LNCaP clone FGC (cell line): ENCODE data around the gene HSFX3.
"Not testable (repeated sequence)": the region's sequence is repeated elsewhere in the genome, so short reads cannot be mapped to it uniquely, and the experiment has no call there.

ENCODE experiments used
- DNase-seq: peaks from one replicate; pipeline ENCODE4 v3.0.0-alpha.2; 2011; ENCODE audit warnings: low read depth
- H3K4me3 ChIP-seq: 2 replicates; pipeline ENCODE4 v1.5.1; 2011; ENCODE audit warnings: mild to moderate bottlenecking, low read depth, low read length, control low read depth
- TF ChIP-seq, protein P1 (sequence below): IDR thresholded peaks from 2 replicates; pipeline ENCODE4 v1.5.1; 2012; ENCODE audit warnings: mild to moderate bottlenecking; ENCODE audit not compliant: control insufficient read depth, insufficient read depth; ENCODE audit errors: extremely low read depth

Gene HSFX3

DNA sequence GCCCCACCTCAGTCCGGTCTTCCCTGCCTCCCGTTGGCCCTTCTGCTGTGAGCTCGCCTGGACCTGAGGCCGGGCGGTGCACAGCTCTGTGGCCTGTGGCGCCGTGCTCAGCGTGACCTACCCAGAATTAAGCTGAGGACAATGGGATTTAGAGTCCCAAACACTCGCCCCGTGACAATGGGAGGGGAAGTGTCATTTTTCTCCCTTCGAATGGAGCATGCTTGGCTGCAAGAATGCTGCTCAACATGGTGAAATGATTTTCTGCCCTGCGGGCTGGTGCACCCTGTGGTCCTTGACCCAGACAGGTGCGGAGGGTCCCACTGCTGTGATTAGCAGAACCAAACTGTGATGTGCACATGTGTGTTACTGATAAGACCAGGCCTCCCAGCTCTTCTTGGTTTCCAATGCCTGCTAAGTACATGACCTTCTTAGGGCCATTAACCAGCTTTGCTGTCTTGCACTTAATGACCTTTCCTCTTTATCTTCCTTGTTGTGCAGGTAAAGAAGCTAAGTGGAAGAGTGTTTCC is 8.1 kb downstream of the HSFX3 start:
- no peak for DNase-seq
- H3K4me3 ChIP-seq = peak overlapping the region; percentile 81
- TF ChIP-seq, protein P1, sequence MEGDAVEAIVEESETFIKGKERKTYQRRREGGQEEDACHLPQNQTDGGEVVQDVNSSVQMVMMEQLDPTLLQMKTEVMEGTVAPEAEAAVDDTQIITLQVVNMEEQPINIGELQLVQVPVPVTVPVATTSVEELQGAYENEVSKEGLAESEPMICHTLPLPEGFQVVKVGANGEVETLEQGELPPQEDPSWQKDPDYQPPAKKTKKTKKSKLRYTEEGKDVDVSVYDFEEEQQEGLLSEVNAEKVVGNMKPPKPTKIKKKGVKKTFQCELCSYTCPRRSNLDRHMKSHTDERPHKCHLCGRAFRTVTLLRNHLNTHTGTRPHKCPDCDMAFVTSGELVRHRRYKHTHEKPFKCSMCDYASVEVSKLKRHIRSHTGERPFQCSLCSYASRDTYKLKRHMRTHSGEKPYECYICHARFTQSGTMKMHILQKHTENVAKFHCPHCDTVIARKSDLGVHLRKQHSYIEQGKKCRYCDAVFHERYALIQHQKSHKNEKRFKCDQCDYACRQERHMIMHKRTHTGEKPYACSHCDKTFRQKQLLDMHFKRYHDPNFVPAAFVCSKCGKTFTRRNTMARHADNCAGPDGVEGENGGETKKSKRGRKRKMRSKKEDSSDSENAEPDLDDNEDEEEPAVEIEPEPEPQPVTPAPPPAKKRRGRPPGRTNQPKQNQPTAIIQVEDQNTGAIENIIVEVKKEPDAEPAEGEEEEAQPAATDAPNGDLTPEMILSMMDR = no peak

DNA sequence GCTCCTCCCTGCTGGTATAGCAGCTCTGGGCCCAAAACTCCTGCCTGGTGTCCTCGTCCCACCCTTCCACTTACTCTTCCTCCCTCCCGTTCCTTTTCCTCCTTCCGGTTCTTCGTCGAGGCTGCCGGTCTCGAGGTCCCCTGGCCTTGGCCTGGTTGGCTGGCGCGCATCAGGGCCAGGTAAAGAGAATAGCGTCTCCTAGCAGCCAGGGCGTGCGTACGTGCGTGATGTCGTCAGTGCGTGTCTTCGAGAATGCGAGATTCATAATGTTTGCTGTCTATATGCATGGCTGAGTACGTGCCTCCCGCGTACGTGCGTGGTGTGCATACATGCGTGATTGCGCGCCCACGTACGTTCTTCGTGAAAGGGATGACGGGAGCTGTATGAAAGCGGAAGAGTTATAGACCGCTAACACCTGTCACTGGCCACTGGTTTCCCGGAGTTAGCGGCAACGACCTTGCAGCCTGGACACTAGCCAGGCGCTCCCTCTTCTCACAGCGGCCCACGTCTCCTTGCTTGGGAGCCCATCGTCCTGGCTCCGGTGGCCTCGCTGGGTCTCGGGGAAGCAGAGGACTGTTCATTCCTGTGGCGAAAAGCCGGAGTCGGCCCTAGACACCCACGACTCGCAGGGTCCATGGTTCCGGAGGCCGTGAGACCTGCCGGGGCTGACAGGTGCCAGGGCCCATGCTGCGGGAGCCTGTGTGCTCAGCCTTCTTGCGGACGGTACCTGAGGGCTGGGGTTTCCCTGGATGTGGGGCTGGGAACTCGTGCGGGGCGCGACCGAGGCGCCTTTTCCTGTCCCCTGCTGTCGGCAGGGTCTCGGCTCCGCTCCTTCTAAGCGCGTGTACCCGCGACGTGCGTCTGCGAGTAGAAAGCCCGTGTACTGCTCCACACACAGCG is 8.9 kb downstream of the HSFX3 start, which contains the start of gene EOLA1:
Gene EOLA1 (plus strand): TSS at position 392 of the 900 bp plus-strand sequence. CDS start 4,619 bp downstream, outside the sequence.
- peak within 1 kb of the TSS; percentile 81 for H3K4me3 ChIP-seq
- DNase-seq = peak; percentile 97
- TF ChIP-seq, protein P1 = no peak

DNA sequence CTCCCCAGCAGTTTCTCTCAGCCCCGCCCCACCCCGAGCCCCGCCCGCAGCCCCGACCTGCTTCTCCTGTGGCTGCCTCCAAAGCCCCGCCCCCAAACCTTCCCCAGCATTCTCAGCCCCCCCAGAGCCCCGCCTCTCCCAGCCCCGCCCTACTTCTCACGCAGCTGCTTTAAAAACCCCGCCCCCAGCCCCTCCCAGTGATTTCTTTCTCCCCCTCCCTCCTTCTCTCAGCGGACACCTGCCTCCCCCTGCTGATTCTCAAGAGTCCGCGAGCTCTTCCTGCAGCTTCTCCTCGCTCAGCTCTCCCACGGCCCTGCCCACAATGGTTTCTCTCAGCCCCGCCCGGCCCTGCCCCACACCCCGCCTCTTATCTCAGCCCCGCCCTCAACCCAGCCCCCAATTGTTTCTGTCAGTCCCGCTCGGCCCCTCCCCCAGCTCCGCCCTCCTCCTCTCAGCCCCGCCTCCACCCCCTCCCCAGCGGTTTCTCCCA is 9.5 kb downstream of the HSFX3 start:
- H3K4me3 ChIP-seq = peak overlapping the region; percentile 81
- DNase-seq = peak; percentile 42
- TF ChIP-seq, protein P1 = no peak

DNA sequence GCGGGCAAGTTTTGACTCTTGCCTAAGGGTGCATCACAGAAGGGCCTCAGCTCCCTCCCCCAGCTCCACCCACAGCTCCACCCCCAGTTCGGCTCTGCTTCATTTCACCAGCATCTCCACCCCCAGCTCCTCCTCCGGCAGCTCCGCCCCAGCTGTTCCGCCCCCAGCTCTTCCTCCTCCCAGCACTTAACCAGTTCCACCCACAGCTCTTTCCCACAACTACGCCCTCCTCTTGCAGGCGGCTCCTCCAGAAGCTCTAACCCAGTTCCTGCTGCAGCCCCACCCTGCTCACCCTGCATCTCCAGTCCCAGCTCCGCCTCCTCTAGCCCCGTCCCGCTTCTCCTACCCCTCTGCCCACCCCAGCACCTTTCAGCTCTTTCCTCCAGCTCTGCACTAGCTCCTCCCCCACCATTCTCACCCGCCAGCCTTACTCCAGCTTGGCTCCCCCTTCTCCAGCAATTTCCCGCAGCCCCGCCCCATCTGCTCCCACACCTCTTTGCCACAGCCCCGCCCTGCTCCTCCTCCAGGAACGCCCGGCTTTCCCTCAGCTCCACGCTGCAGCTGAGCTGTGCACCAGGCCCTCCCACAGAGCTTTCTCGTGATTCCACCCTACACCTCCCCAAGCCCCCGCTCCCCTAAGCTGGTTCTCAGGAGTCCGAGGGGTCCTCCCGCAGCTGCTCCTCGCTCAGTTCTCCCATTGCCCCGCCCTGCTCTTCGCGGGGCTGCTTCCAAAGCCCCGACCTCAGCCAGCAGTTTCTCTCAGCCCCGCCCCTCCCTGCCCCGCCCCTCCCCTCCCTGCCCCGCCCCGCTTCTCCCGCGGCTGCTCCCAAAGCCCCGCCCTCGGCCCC is 10.2 kb downstream of the HSFX3 start:
- peak; percentile 84 for DNase-seq
- peak overlapping the region; percentile 50 for H3K4me3 ChIP-seq

DNA sequence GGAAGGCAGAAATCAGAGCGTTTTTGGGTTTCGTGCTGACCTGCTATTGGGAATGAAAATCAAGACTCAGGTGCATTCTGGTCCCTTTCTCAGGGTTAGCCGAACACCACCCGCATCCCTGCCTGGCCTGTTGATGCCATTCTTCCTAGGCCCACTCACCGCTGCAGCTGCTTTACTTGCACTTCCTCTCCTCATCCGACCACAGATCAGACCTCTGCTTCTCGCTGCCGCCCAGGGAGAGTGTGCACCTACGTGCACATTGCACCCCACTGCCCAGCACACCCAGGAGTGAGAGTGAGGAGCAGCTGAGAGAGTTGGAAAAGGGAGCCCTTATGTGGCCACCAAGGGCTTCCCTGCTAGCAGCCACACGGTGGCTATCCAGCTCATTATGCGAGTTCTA is 12.2 kb downstream of the HSFX3 start:
- H3K4me3 ChIP-seq, DNase-seq: not testable (repeated sequence)

More for the DNA sequence above, 10.2 kb downstream of the HSFX3 start:
- TF ChIP-seq, protein P1 = no peak

DNA sequence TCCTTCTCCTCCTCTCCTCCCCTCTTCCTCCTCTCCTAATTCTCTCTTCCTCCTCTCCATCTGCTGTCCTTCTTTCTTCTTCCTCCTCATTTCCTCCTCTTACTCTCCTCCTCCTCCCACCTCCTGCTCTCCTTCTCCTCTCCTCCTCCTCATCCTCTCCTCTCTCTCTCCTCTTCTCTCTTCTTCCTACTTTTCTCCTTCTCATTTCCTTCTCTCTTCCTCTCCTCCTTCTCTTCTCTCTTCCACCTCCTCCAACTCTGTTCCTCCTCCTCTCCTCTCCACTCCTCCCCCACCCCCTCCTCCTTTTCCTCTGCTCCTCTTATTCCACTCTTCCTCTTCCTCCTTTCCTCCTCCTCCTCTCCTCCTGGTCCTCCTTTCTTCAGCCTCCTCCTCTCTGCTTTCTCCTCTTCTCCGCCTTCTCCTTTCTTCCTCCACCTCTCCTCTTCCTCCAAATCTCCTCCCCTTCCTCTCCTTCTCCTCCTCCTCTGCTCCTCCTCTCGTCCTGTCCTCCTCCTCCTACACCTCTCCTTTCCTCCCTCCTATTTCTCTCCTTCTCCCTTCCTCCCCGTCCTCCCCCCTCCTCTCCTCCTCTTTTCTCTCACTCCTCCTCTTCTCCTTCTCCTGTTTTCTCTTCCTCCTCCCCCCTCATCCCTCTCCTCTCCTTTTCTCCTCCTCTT is 14.7 kb downstream of the HSFX3 start:
- DNase-seq, H3K4me3 ChIP-seq: not testable (repeated sequence)

DNA sequence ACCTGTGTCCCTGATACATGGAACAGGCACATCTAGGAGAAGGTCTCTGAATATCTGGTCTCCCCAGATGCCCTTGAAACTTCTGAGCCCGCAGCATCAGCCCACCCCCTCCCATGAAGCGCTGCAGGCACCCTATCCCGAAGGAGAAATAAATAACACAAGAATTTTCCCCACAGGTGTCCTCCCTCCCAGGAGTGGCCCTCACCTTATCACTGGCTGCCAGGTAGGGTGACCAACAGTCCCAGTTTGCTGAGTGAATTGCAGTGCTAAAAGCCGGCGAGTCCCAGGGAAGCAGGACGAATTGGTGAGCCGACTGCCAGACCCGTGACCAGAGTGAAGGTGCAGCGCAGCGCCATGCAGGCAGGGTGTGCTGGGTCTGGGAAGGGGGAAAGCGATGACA is 15.7 kb downstream of the HSFX3 start:
- not testable (repeated sequence) for DNase-seq, H3K4me3 ChIP-seq

DNA sequence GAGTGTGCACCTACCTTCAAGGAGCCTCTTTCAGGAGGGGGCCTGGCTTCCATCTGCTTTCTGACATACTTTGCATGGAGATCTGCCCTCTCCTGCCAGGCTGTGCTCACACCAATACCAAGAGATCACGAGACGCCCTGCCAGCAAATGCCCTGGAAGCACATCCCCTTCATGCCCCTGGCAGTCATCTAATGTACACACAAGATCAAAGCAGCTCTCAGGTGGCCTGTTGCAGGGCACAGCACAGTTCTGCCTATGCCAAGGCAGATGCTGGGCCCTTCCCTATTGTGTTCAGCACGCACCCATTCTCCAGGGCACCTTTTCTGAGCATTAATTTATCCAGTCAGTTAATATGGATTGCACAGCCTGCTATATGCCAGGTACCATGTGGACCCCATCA is 16.9 kb downstream of the HSFX3 start:
- not testable (repeated sequence) for H3K4me3 ChIP-seq, DNase-seq
